Fibroblast of lung (primary cell): ENCODE results near the gene DUS1L. TPM values are rescaled to one million over a fixed set of nuclear protein-coding genes. Genes with fewer than 3 reads are reported as not detected.
A peak's percentile ranks its signal among the peaks of the same experiment; 100 is the strongest.

Experiments
- DNase-seq, 2 donors: peaks; one replicate each; pipeline versions ENCODE4 v3.0.0 to v3.0.0-alpha.2; 2010; ENCODE audit warnings: low read depth in 2 of 2
- H2AFZ ChIP-seq: 2 replicates; pipeline ENCODE4 v1.5.1; 2012; ENCODE audit warnings: low read length, control low read depth, inconsistent platforms
- H3K27ac ChIP-seq: 2 replicates; pipeline ENCODE4 v1.5.1; 2011; ENCODE audit warnings: low read length, control low read depth; ENCODE audit not compliant: insufficient read depth
- H3K27me3 ChIP-seq: 2 replicates; pipeline ENCODE4 v1.5.1; 2011; ENCODE audit warnings: mild to moderate bottlenecking, low read length; ENCODE audit not compliant: control insufficient read depth, insufficient read depth
- H3K36me3 ChIP-seq: 2 replicates; pipeline ENCODE4 v1.5.1; 2011; ENCODE audit warnings: low read length; ENCODE audit not compliant: control insufficient read depth, insufficient read depth
- H3K4me1 ChIP-seq: 2 replicates; pipeline ENCODE4 v1.5.1; 2011; ENCODE audit warnings: low read length; ENCODE audit not compliant: control insufficient read depth, insufficient read depth; ENCODE audit errors: extremely low read depth
- H3K4me2 ChIP-seq: 2 replicates; pipeline ENCODE4 v1.5.1; 2011; ENCODE audit warnings: low read length, control low read depth; ENCODE audit not compliant: insufficient read depth; ENCODE audit errors: extremely low read depth
- H3K4me3 ChIP-seq, 4 experiments: fragments of 200-600 bp in 1 of 4; sonication (generic) in 1 of 4; replicated peaks in 1 of 4; 2 replicates each; pipeline ENCODE4 v1.5.1; 2011 to 2016; ENCODE audit warnings: low read length in 4 of 4, low read depth in 3 of 4, mild to moderate bottlenecking in 3 of 4, control low read depth in 2 of 4, inconsistent platforms in 1 of 4, mixed read lengths in 1 of 4; ENCODE audit not compliant: insufficient read depth in 1 of 4; ENCODE audit errors: control extremely low read depth in 1 of 4
- H3K79me2 ChIP-seq: 2 replicates; pipeline ENCODE4 v1.5.1; 2012; ENCODE audit warnings: mild to moderate bottlenecking, low read length, inconsistent platforms; ENCODE audit not compliant: control insufficient read depth, insufficient read depth
- H3K9ac ChIP-seq: 2 replicates; pipeline ENCODE4 v1.5.1; 2011; ENCODE audit warnings: mild to moderate bottlenecking, low read length, control low read depth; ENCODE audit not compliant: insufficient read depth
- H3K9me3 ChIP-seq: 2 replicates; pipeline ENCODE4 v1.5.1; 2012; ENCODE audit warnings: low read depth, low read length; ENCODE audit not compliant: control insufficient read depth, insufficient read depth
- H4K20me1 ChIP-seq: 2 replicates; pipeline ENCODE4 v1.5.1; 2011; ENCODE audit warnings: low read length; ENCODE audit not compliant: control insufficient read depth, insufficient read depth; ENCODE audit errors: extremely low read depth
- CTCF ChIP-seq, 2 donors: IDR thresholded peaks in 1 of 2; conservative IDR thresholded peaks in 1 of 2; 1 replicate in 1 of 2; 2 replicates in 1 of 2; pipeline ENCODE4 v1.5.1; 2011 to 2012; ENCODE audit warnings: low read length in 2 of 2, control low read depth in 1 of 2, inconsistent platforms in 1 of 2, low read depth in 1 of 2, mild to moderate bottlenecking in 1 of 2
- EZH2 ChIP-seq: IDR thresholded peaks from 2 replicates; pipeline ENCODE4 v1.5.1; 2012; ENCODE audit warnings: low read length, control low read depth, mild to moderate bottlenecking; ENCODE audit errors: missing control alignments
- polyA plus RNA-seq, 2 donors: library from polyadenylated mRNA; depleted of rRNA in 1 of 2; stranded (reverse) in 1 of 2; unstranded in 1 of 2; fragments of >200 nt; gene quantifications; 2 replicates each; pipeline ENCODE4 v1.2.1, GENCODE V29; 2011 to 2012; ENCODE audit warnings: missing spikeins in 1 of 2
- total RNA-seq: library from RNA; depleted of rRNA; stranded (reverse); fragments of >200 nt; gene quantifications from 2 replicates; pipeline ENCODE4 v1.2.1, GENCODE V29; 2014

DUS1L gene
- total and polyA plus RNA-seq, 2 donors (not counting 1 experiment from before 2014, with no cell fraction given) = 24.6 to 41.0 TPM

- H3K4me2 ChIP-seq = no peak overlapping the region
- no peak overlapping the region for H3K9ac ChIP-seq
- H3K4me1 ChIP-seq = no peaks in the 10 kb centered on the region
- no peak overlapping the region for H3K4me3 ChIP-seq
- DNase-seq = no peak
- TF ChIP-seq CTCF (conservative IDR thresholded peaks at IDR 0.05 in 1 of 2, IDR thresholded peaks at IDR 0.05 in 1 of 2; ENCODE audit: low read depth in 1 of 2, low read length in 2 of 2) (no peak), EZH2 (no peak)
- H3K9me3 ChIP-seq = no peaks in the 10 kb centered on the region
- no peaks in the 10 kb centered on the region for H3K36me3 ChIP-seq
- no peaks in the 10 kb centered on the region for H3K27me3 ChIP-seq
- no peaks in the 10 kb centered on the region for H4K20me1 ChIP-seq
- H3K27ac ChIP-seq = no peak overlapping the region
- H3K79me2 ChIP-seq = no peaks in the 10 kb centered on the region
- no peak overlapping the region for H2AFZ ChIP-seq
These were observed 7.2 kb upstream of the DUS1L start for GRCh38 chr17:82072827-82073226.

DNA sequence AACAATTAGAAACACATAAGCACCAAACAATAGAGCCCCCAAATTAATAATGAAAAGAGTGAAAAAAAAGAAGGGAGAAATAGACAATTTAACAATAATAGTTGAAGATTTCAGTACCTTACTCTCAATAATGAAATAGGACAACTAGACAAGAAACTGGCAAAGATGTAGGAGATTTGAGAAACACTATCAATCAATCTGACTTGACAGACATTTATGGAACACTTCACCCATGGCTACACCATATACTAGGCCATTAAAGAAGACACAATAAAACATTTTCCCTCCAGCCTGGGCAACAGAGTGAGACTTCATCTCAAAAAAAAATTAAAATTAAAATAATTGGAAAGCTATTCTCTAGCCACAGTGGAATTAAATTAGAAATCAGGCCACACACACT, 5.0 kb upstream of the DUS1L start:
- Histone ChIP-seq H3K79me2 (peaks cover 2% of the 10 kb centered on the region), H3K27me3 (no peaks in the 10 kb centered on the region), H4K20me1 (no peaks in the 10 kb centered on the region), H3K4me2 (no peak overlapping the region), H3K27ac (no peak overlapping the region), H3K36me3 (no peaks in the 10 kb centered on the region), H3K9me3 (no peaks in the 10 kb centered on the region), H3K4me1 (no peaks in the 10 kb centered on the region), H3K9ac (no peak overlapping the region), H3K4me3 (no peak overlapping the region), H2AFZ (no peak overlapping the region)
- DNase-seq = no peak
- no peak for TF ChIP-seq EZH2

- Histone ChIP-seq H3K4me3 (peak overlapping the region; percentile 53 to 85 (median 80)), H3K4me2 (peak overlapping the region; percentile 97), H3K4me1 (no peaks in the 10 kb centered on the region), H3K79me2 (peaks cover 12% of the 10 kb centered on the region), H2AFZ (no peak overlapping the region), H3K36me3 (peaks cover 21% of the 10 kb centered on the region), H4K20me1 (no peaks in the 10 kb centered on the region), H3K27me3 (no peaks in the 10 kb centered on the region), H3K27ac (peak overlapping the region; percentile 62), H3K9ac (peak overlapping the region; percentile 79), H3K9me3 (no peaks in the 10 kb centered on the region)
- TF ChIP-seq CTCF (conservative IDR thresholded peaks at IDR 0.05 in 1 of 2, IDR thresholded peaks at IDR 0.05 in 1 of 2; ENCODE audit: low read depth in 1 of 2, low read length in 2 of 2) (no peak), EZH2 (no peak)
- peak in 1 of 2 donors; percentile 41 for DNase-seq
These were observed 389 bp downstream of the DUS1L start for GRCh38 chr17:82065193-82065637.
